C4-2B (cell line): ENCODE data around the gene SLC66A3.

ENCODE experiments used
- CTCF ChIP-seq: fragments of 450-650 bp; conservative IDR thresholded peaks from 2 replicates; pipeline ENCODE4 v1.5.1; 2017; ENCODE audit warnings: mild to moderate bottlenecking
- ZFX ChIP-seq: fragments of 450-650 bp; IDR thresholded peaks from 2 replicates; pipeline ENCODE4 v1.6.1; 2017

DNA sequence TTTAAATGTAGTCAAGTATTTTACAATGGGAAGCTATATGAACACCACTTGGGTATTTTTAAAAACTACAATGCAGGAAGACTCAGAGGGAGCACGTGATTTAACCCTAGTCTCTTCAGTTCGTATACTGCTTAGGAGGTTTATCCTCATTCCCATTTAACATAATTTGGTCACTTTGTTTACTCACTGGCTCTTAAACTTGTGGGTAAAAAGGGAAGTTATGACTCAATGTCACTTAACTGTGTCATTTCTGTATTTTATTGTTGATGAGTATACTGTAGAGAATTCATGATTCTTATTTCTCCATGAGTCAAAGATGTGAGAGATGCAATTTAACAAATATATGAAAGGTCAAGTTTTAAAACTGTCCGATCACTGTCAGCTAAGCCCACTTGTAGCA lies 48.2 kb downstream of the SLC66A3 start:
- no peak for TF ChIP-seq CTCF
- TF ChIP-seq ZFX: no peak
